Measurements from ENCODE around the gene STK32B.

The STK32B gene

GRCh38 chr4:5127556-5127955, 76.3 kb downstream of the STK32B start:
- no peak for DNase-seq

DNA sequence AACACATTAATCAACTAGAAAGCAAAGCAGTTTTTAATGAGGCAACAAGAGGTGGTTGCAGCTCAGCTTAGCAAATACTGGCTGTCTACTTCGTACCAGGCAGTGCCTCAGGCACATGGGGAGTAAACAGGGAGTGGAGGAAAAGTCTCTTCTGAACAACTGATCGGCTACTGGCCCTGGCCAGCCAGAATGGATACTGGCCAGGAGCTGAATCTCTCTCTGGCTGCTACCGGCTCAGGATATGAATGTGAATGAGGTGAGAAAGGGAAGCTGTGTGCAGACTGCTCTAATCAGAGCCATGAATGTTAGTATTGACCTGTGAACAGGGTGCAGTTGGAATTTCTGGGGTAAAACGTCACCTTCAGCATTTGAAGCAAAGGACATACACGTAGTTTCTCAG, 77.3 kb downstream of the STK32B start:
- DNase-seq: no peak

- no peak for DNase-seq
Observed at GRCh38 chr4:5133201-5133600, 81.9 kb downstream of the STK32B start.

GRCh38 chr4:5133933-5134594, 82.8 kb downstream of the STK32B start:
- no peak for DNase-seq

- no peak for DNase-seq
Observed at GRCh38 chr4:5134620-5135019, 83.3 kb downstream of the STK32B start.

DNA sequence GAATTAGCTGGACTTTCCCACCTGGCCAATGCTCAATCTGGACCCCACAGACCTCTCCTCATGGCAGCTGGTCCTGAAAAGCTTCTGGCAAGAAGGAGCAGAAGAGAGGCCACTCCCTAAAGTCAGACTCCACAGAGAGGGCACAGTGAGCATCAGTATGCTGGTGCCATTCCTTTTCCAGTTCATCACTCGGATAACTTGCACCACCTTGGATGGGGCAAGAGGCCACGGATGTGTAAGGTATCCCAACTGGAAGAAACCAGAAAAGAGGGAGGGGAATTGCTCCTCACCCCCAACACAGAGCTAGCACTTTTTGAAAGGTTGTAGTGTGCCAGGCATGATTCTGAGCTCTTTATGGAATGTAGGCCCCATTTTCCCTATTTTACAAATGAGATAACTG, 85.9 kb downstream of the STK32B start:
- DNase-seq: no peak

- DNase-seq: no peak
Observed at GRCh38 chr4:5137927-5138326, 86.6 kb downstream of the STK32B start.

GRCh38 chr4:5138389-5138788, 87.1 kb downstream of the STK32B start:
- no peak for DNase-seq

- DNase-seq: no peak
Observed at GRCh38 chr4:5139141-5139540, 87.9 kb downstream of the STK32B start.

GRCh38 chr4:5141802-5142201, 90.5 kb downstream of the STK32B start:
- no peak for DNase-seq

DNA sequence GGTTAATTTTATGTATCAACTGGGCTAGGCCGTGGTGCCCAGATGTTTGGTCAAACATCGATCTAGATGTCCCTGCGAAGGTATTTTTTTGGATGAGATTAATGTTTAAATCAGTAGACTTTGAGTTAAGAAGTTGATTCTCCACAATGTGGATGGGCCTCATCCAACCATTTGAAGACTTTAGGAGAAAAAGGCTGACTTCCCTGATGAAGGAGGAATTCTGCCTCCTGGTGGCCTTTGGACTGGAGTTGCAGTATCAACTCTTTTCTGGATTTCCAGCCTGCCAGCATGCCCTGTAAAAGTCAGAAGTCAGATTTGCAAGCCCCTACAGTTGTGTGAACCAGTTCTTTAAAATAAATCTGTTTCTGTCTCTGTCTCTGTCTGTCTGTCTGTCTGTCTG, 91.4 kb downstream of the STK32B start:
- peak; percentile 9 for DNase-seq

DNA sequence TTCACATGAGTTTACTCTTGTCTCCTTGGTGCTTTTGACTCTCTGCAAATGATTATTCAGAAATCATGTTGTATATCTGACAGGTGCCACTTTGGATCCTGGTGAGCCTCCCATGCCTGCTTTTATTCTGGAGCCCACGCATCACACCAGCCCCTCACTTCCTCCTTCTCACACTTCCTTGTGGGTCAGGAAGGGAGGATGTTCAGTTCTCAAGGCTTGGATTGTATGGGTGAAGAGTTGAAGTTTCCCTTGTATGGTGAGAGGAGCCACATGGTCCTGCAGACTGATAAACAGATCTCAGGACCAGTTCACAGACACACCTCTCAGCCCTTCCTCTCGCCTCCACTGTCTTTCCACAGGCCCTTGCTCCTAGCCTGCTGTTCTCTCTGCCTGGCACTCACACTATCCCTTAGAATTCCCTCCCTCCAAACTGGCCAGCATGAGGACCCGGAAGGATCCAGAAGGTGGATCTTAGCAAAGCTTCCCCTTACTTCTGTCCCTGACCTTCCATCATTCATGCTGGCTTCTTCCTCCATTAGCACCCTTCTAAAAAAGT, 92.1 kb downstream of the STK32B start:
- DNase-seq: no peak

- no peak for DNase-seq
Observed at GRCh38 chr4:5143940-5144339, 92.7 kb downstream of the STK32B start.

DNA sequence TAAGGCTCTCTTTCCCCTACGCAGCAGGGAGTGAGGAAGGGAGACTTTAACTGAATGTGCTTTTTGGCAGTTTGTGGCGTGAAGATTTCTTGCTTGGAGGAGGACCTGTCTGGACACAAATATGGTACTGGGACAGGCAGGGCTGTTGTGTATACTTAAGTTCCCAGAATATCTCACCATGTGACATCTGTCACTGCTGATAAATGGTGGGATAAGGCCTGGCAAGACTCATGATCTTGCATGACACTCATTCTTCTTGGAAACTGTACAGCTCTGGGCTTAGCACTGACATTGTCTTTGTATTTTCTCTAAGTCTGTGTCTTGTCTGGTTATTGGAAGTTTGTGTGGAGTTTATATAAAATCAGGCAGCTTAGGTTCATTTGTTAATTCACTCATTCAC, 93.1 kb downstream of the STK32B start:
- no peak for DNase-seq

DNA sequence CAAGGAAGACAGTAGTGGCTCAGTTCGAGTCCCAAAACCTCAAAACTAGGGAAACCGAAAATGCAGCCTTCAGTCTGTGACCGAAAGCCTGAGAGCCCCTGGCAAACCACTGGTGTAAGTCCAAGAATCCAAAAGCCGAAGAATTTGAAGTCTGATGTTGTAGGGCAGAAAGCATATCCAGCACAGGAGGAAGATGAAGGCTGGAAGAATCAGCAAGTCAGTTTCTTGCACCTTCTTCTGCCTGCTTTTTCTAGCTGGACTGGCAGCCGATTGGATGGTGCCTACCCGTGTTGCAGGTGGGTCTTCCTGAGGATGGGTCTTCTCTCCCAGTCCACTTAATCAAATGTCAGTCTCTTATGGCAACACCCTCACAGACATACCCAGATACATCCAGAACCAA, 95.0 kb downstream of the STK32B start:
- no peak for DNase-seq

DNA sequence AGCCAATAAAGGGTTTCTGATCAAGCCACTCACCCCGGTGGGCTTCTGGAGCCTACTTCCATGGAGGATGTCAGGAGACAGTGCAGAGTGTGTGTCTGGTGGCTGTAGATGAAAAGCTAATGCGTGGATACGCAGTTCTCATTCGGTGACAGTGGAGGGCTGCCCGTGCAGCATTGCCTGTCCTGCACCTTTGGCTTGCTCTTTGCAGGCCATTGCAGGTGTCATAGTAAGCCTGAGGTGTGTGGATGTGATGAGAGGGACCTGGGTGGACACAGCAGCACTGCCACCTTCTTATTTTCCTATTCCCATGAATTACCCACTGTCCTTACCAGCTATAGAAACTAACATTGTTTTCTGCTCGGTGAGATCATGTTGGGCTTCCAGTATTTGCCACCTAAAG, 101.2 kb downstream of the STK32B start:
- DNase-seq: no peak

DNA sequence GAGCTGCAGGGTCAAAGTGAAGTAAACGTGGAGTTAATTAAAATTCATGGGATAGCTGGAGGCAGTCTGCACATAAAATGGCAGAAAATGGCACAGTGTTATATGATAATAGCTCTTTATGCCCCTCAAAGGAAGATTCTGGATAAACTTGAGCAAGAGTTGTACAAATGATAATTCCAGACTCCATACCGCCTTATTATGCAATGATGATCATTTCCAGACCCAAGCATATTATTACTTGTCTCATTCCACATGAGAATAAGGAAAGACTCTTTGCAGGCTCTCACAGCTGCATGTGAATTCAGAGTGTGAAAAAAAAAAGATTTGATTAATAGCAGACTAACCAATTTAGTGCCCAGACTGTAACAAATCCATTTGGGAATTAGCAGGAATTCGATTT, 105.4 kb downstream of the STK32B start:
- no peak for DNase-seq

GRCh38 chr4:5157791-5158770, 106.8 kb downstream of the STK32B start:
- no peak for DNase-seq

DNA sequence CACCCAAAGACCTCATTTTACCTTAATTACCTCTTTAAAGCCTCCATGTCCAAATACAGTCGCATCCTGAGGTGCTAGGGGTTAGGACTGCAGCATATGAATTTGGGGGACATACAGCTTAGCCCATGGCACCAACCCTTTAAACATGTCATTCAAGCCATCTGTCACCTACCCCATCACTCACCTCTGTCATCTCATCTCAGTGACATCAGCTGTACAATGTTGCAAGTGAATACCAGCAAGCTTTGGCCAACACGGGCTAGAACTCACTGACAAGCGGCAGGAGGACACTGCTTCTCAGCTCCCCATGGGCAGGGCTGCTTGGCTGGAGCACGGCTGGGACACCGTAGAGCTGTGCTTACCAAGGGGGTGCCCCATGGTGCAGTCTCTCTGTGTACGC, 107.5 kb downstream of the STK32B start:
- no peak for DNase-seq

- no peak for DNase-seq
Observed at GRCh38 chr4:5160668-5161067, 109.4 kb downstream of the STK32B start.

- no peak for DNase-seq
Observed at GRCh38 chr4:5162909-5163508, 111.7 kb downstream of the STK32B start.

- no peak for DNase-seq
Observed at GRCh38 chr4:5164221-5164912, 113.1 kb downstream of the STK32B start.
